ENCODE data around the gene CST4. TPM values are rescaled to one million over a fixed set of nuclear protein-coding genes. Genes with fewer than 3 reads are reported as not detected.

Gene CST4
- total RNA-seq, 1 donor from 2014 or later: not detected

GRCh38 chr20:23691675-23692074 is 2.8 kb upstream of the CST4 start:
- Mint-ChIP-seq H3K36me3 (no peaks in the 10 kb centered on the region), H3K9me3 (no peaks in the 10 kb centered on the region), H3K4me1 (peaks cover 4% of the 10 kb centered on the region), H3K4me3 (no peak overlapping the region), H3K27me3 (ENCODE audit: insufficient read depth, low read depth) (peaks cover 3% of the 10 kb centered on the region), H3K27ac (no peak overlapping the region)
- no peak overlapping the region for H2AFZ ChIP-seq (replicated peaks)
- H3K27ac ChIP-seq: no peak overlapping the region
- no peaks in the 10 kb centered on the region for H4K20me1 ChIP-seq (ENCODE audit: low read depth)
- peaks cover 9% of the 10 kb centered on the region for H3K4me1 ChIP-seq
- no peak overlapping the region for H3K4me3 ChIP-seq
- DNase-seq (ENCODE audit: low spot score): no peak
- no peaks in the 10 kb centered on the region for H3K9me3 ChIP-seq (ENCODE audit: low read depth)
- TF ChIP-seq EZH2 (IDR thresholded peaks at IDR 0.05) (no peak), CTCF (IDR thresholded peaks at IDR 0.05) (no peak), EZH2phosphoT487 (IDR thresholded peaks at IDR 0.05) (no peak)
- no peaks in the 10 kb centered on the region for H3F3A ChIP-seq (ENCODE audit: low read depth)
- H3K27me3 ChIP-seq: no peaks in the 10 kb centered on the region
- H3K9ac ChIP-seq: no peak overlapping the region
- no peak overlapping the region for H3K4me2 ChIP-seq
- no peaks in the 10 kb centered on the region for H3K79me2 ChIP-seq (ENCODE audit: low read depth)
- no peaks in the 10 kb centered on the region for H3K36me3 ChIP-seq

- Histone ChIP-seq H3K27ac (no peak overlapping the region), H3F3A (ENCODE audit: low read depth) (no peaks in the 10 kb centered on the region), H3K27me3 (no peaks in the 10 kb centered on the region), H3K9me3 (ENCODE audit: low read depth) (no peaks in the 10 kb centered on the region), H3K9ac (no peak overlapping the region), H2AFZ (replicated peaks) (no peak overlapping the region), H3K79me2 (ENCODE audit: low read depth) (no peaks in the 10 kb centered on the region), H3K4me1 (peaks cover 9% of the 10 kb centered on the region), H3K36me3 (no peaks in the 10 kb centered on the region), H4K20me1 (ENCODE audit: low read depth) (no peaks in the 10 kb centered on the region), H3K4me2 (no peak overlapping the region), H3K4me3 (no peak overlapping the region)
- Mint-ChIP-seq H3K4me1 (peaks cover 4% of the 10 kb centered on the region), H3K27ac (no peak overlapping the region), H3K4me3 (no peak overlapping the region), H3K9me3 (no peaks in the 10 kb centered on the region), H3K36me3 (no peaks in the 10 kb centered on the region), H3K27me3 (ENCODE audit: insufficient read depth, low read depth) (peaks cover 5% of the 10 kb centered on the region)
- no peak for DNase-seq (ENCODE audit: low spot score)
- TF ChIP-seq EZH2 (IDR thresholded peaks at IDR 0.05) (no peak), EZH2phosphoT487 (IDR thresholded peaks at IDR 0.05) (no peak), CTCF (IDR thresholded peaks at IDR 0.05) (no peak)
These were observed 1.7 kb upstream of the CST4 start for GRCh38 chr20:23690581-23690980.

- no peaks in the 10 kb centered on the region for H3K79me2 ChIP-seq (ENCODE audit: low read depth)
- Mint-ChIP-seq H3K4me1 (peaks cover 4% of the 10 kb centered on the region), H3K27me3 (ENCODE audit: insufficient read depth, low read depth) (peaks cover 6% of the 10 kb centered on the region), H3K4me3 (no peak overlapping the region), H3K36me3 (no peaks in the 10 kb centered on the region), H3K27ac (no peak overlapping the region), H3K9me3 (no peaks in the 10 kb centered on the region)
- no peaks in the 10 kb centered on the region for H3K27me3 ChIP-seq
- H3K4me3 ChIP-seq: no peak overlapping the region
- H3K36me3 ChIP-seq: no peaks in the 10 kb centered on the region
- DNase-seq (ENCODE audit: low spot score): no peak
- H3K27ac ChIP-seq: no peak overlapping the region
- no peak overlapping the region for H3K4me2 ChIP-seq
- no peaks in the 10 kb centered on the region for H4K20me1 ChIP-seq (ENCODE audit: low read depth)
- no peaks in the 10 kb centered on the region for H3K4me1 ChIP-seq
- TF ChIP-seq EZH2phosphoT487 (IDR thresholded peaks at IDR 0.05) (no peak), CTCF (IDR thresholded peaks at IDR 0.05) (no peak), EZH2 (IDR thresholded peaks at IDR 0.05) (no peak)
- no peaks in the 10 kb centered on the region for H3F3A ChIP-seq (ENCODE audit: low read depth)
- no peak overlapping the region for H3K9ac ChIP-seq
- H3K9me3 ChIP-seq (ENCODE audit: low read depth): no peaks in the 10 kb centered on the region
- H2AFZ ChIP-seq (replicated peaks): no peak overlapping the region
These were observed 507 bp upstream of the CST4 start for GRCh38 chr20:23689399-23689690.

GRCh38 chr20:23687986-23688385 is 852 bp downstream of the CST4 start:
- H3K4me3 Mint-ChIP-seq: no peak overlapping the region
- H3K4me2 ChIP-seq: no peak overlapping the region
- peaks cover 4% of the 10 kb centered on the region for H3K4me1 Mint-ChIP-seq
- H3K4me1 ChIP-seq: no peaks in the 10 kb centered on the region
- H3K79me2 ChIP-seq (ENCODE audit: low read depth): no peaks in the 10 kb centered on the region
- no peak overlapping the region for H2AFZ ChIP-seq (replicated peaks)
- no peak overlapping the region for H3K9ac ChIP-seq
- H3K9me3 ChIP-seq (ENCODE audit: low read depth): no peaks in the 10 kb centered on the region
- no peaks in the 10 kb centered on the region for H3K36me3 Mint-ChIP-seq
- no peaks in the 10 kb centered on the region for H3F3A ChIP-seq (ENCODE audit: low read depth)
- no peaks in the 10 kb centered on the region for H3K9me3 Mint-ChIP-seq
- TF ChIP-seq CTCF (IDR thresholded peaks at IDR 0.05): no peak
- TF ChIP-seq EZH2 (IDR thresholded peaks at IDR 0.05): no peak
- TF ChIP-seq EZH2phosphoT487 (IDR thresholded peaks at IDR 0.05): no peak
- H3K36me3 ChIP-seq: no peaks in the 10 kb centered on the region
- no peak overlapping the region for H3K27ac ChIP-seq
- peaks cover 4% of the 10 kb centered on the region for H3K27me3 Mint-ChIP-seq (ENCODE audit: insufficient read depth, low read depth)
- H3K27me3 ChIP-seq: no peaks in the 10 kb centered on the region
- no peak overlapping the region for H3K27ac Mint-ChIP-seq
- H3K4me3 ChIP-seq: no peak overlapping the region
- no peak for DNase-seq (ENCODE audit: low spot score)
- no peaks in the 10 kb centered on the region for H4K20me1 ChIP-seq (ENCODE audit: low read depth)

All from neural progenitor cell (in vitro differentiated cells).